Measurements from ENCODE around the gene GLI1. TPM values are rescaled to one million over a fixed set of nuclear protein-coding genes. Genes with fewer than 3 reads are reported as not detected.
"Not testable (repeated sequence)": the region's sequence is repeated elsewhere in the genome, so short reads cannot be mapped to it uniquely, and the experiment has no call there.

The GLI1 gene
- total RNA-seq, 6 experiments from 2014 or later: 0.16 to 0.74 (median 0.55) TPM

GRCh38 chr12:57488402-57489156 is 29.0 kb downstream of the GLI1 start:
- intact Hi-C loops (cut with DNase I): no loop called here
- peaks cover 0 to 27% (median 15%) of the 10 kb centered on the region in 4 donors for H3K36me3 ChIP-seq
- DNase-seq (no peak), ATAC-seq (no peak)
- H3K4me3 ChIP-seq: peak overlapping the region; percentile 80 to 94 (median 93)
- H3K9me3 ChIP-seq: no peaks in the 10 kb centered on the region
- no peaks in the 10 kb centered on the region for H3K27me3 ChIP-seq
- TF ChIP-seq CTCF (IDR thresholded peaks at IDR 0.05) (no peak), POLR2A (IDR thresholded peaks at IDR 0.05) (no peak)
- WGBS (ENCODE audit: insufficient coverage, low coverage, low lambda C conversion rate, missing lambda C conversion rate): 18% methylated on average over 11 of the region's 11 CpGs
- H3K27ac ChIP-seq: peak overlapping the region; percentile 11 to 39 (median 36)
- H3K4me1 ChIP-seq: peaks cover 0 to 9% (median 4%) of the 10 kb centered on the region in 4 donors

GRCh38 chr12:57489157-57489641 is 29.6 kb downstream of the GLI1 start:
- Histone ChIP-seq H3K36me3 (peaks cover 0 to 30% (median 17%) of the 10 kb centered on the region in 4 donors), H3K4me1 (peaks cover 0 to 9% (median 4%) of the 10 kb centered on the region in 4 donors), H3K9me3 (no peaks in the 10 kb centered on the region), H3K27me3 (no peaks in the 10 kb centered on the region), H3K4me3 (peak overlapping the region; percentile 80 to 94 (median 93)), H3K27ac (no peak overlapping the region)
- intact Hi-C loops (cut with DNase I): no loop called here
- DNase-seq (no peak), ATAC-seq (no peak)
- TF ChIP-seq POLR2A (IDR thresholded peaks at IDR 0.05): no peak
- no peak for TF ChIP-seq CTCF (IDR thresholded peaks at IDR 0.05)
- 97% methylated on average over 4 of the region's 5 CpGs for WGBS (ENCODE audit: insufficient coverage, low coverage, low lambda C conversion rate, missing lambda C conversion rate)

GRCh38 chr12:57490126-57490525 is 30.5 kb downstream of the GLI1 start:
- H3K9me3 ChIP-seq: no peaks in the 10 kb centered on the region
- no CpG with 5 or more reads among the region's 4 CpGs for WGBS (ENCODE audit: insufficient coverage, low coverage, low lambda C conversion rate, missing lambda C conversion rate)
- H3K4me1 ChIP-seq: peaks cover 0 to 9% (median 4%) of the 10 kb centered on the region in 4 donors
- intact Hi-C loops (cut with DNase I): no loop called here
- no peak overlapping the region for H3K27ac ChIP-seq
- no peak overlapping the region for H3K4me3 ChIP-seq
- peaks cover 0 to 30% (median 17%) of the 10 kb centered on the region in 4 donors for H3K36me3 ChIP-seq
- ATAC-seq (no peak), DNase-seq (no peak)
- H3K27me3 ChIP-seq: no peaks in the 10 kb centered on the region
- TF ChIP-seq POLR2A (IDR thresholded peaks at IDR 0.05): no peak
- TF ChIP-seq CTCF (IDR thresholded peaks at IDR 0.05): no peak

- 85% methylated on average over 15 of the region's 15 CpGs for WGBS (ENCODE audit: insufficient coverage, low coverage, low lambda C conversion rate, missing lambda C conversion rate)
- peak in 1 of 4 donors; percentile 11 for TF ChIP-seq CTCF (IDR thresholded peaks at IDR 0.05)
- TF ChIP-seq POLR2A (IDR thresholded peaks at IDR 0.05): no peak
- intact Hi-C loops (cut with DNase I): no loop called here
- Histone ChIP-seq H3K27me3 (no peaks in the 10 kb centered on the region), H3K9me3 (no peaks in the 10 kb centered on the region), H3K4me3 (no peak overlapping the region), H3K36me3 (peaks cover 0 to 30% (median 19%) of the 10 kb centered on the region in 4 donors), H3K4me1 (peaks cover 0 to 9% (median 4%) of the 10 kb centered on the region in 4 donors), H3K27ac (no peak overlapping the region)
- DNase-seq (no peak), ATAC-seq (no peak)
Measured at GRCh38 chr12:57491393-57492280, 32.1 kb downstream of the GLI1 start.

- WGBS (ENCODE audit: insufficient coverage, low coverage, low lambda C conversion rate, missing lambda C conversion rate): 75% methylated on average over 4 of the region's 48 CpGs
Measured at GRCh38 chr12:57495051-57495701, 35.6 kb downstream of the GLI1 start.

More at GRCh38 chr12:57495051-57495701, 35.6 kb downstream of the GLI1 start:
- DNase-seq; intact Hi-C loops (cut with DNase I); H3K27ac ChIP-seq; H3K27me3 ChIP-seq; H3K4me3 ChIP-seq; H3K9me3 ChIP-seq; H3K4me1 ChIP-seq; ATAC-seq: not testable (repeated sequence)
- H3K36me3 ChIP-seq: peaks cover 0 to 55% (median 23%) of the 10 kb centered on the region in 4 donors

All from right lobe of liver (tissue), 6 donors.